HFFc6 (cell line): ENCODE data around the gene LAMC3. TPM values are rescaled to one million over a fixed set of nuclear protein-coding genes. Genes with fewer than 3 reads are reported as not detected.

Experiments used
- DNase-seq: peaks from one replicate; pipeline ENCODE4 v3.0.0-alpha.2; 2018
- H3K27ac Mint-ChIP-seq: 2 replicates; pipeline ENCODE4 v1.8.0; 2020; ENCODE audit warnings: mild to moderate bottlenecking, mixed read lengths
- H3K27me3 Mint-ChIP-seq: 2 replicates; pipeline ENCODE4 v1.8.0; 2021; ENCODE audit warnings: mild to moderate bottlenecking, moderate library complexity, mixed read lengths; ENCODE audit not compliant: insufficient read depth
- H3K36me3 Mint-ChIP-seq: 2 replicates; pipeline ENCODE4 v1.8.0; 2021; ENCODE audit warnings: low read depth, mixed read lengths
- H3K4me1 Mint-ChIP-seq: 2 replicates; pipeline ENCODE4 v1.8.0; 2020; ENCODE audit warnings: low read depth, mixed read lengths
- H3K4me3 Mint-ChIP-seq: 2 replicates; pipeline ENCODE4 v1.8.0; 2020; ENCODE audit warnings: mild to moderate bottlenecking, moderate library complexity, mixed read lengths
- H3K9me3 Mint-ChIP-seq: 2 replicates; pipeline ENCODE4 v1.8.0; 2020; ENCODE audit warnings: mild to moderate bottlenecking, mixed read lengths
- total RNA-seq, 6 experiments: library from RNA; stranded (reverse); fragmentation: NEBNext Ultra II Directional; extraction: Animal tissue kit (Norgen Biotek cat#: 25700); gene quantifications; 2 replicates in 1 of 6; 3 replicates in 5 of 6; pipeline ENCODE4 v1.2.3, GENCODE V29; 2021
- TF ChIP-seq, protein P1 (sequence below): fragments of 200-600 bp; sonication (generic); IDR thresholded peaks from 2 replicates; pipeline ENCODE4 v1.5.0; 2021; ENCODE audit warnings: antibody characterized with exemption, mild to moderate bottlenecking

LAMC3 gene
- total RNA-seq, 6 experiments from 2014 or later = not detected

GRCh38 chr9:131019388-131020239 is 10.6 kb downstream of the LAMC3 start:
- DNase-seq = no peak
- H3K36me3 Mint-ChIP-seq = no peaks in the 10 kb centered on the region
- H3K4me3 Mint-ChIP-seq = no peak overlapping the region
- no peak overlapping the region for H3K27ac Mint-ChIP-seq
- H3K27me3 Mint-ChIP-seq = peaks cover 38% of the 10 kb centered on the region
- TF ChIP-seq, protein P1, sequence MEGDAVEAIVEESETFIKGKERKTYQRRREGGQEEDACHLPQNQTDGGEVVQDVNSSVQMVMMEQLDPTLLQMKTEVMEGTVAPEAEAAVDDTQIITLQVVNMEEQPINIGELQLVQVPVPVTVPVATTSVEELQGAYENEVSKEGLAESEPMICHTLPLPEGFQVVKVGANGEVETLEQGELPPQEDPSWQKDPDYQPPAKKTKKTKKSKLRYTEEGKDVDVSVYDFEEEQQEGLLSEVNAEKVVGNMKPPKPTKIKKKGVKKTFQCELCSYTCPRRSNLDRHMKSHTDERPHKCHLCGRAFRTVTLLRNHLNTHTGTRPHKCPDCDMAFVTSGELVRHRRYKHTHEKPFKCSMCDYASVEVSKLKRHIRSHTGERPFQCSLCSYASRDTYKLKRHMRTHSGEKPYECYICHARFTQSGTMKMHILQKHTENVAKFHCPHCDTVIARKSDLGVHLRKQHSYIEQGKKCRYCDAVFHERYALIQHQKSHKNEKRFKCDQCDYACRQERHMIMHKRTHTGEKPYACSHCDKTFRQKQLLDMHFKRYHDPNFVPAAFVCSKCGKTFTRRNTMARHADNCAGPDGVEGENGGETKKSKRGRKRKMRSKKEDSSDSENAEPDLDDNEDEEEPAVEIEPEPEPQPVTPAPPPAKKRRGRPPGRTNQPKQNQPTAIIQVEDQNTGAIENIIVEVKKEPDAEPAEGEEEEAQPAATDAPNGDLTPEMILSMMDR = no peak
- H3K4me1 Mint-ChIP-seq = peaks cover 18% of the 10 kb centered on the region
- H3K9me3 Mint-ChIP-seq = peaks cover 5% of the 10 kb centered on the region

- H3K27ac Mint-ChIP-seq = no peak overlapping the region
- TF ChIP-seq, protein P1 = no peak
- H3K4me1 Mint-ChIP-seq = peaks cover 18% of the 10 kb centered on the region
- H3K27me3 Mint-ChIP-seq = peaks cover 42% of the 10 kb centered on the region
- no peak overlapping the region for H3K4me3 Mint-ChIP-seq
- peak; percentile 71 for DNase-seq
- no peaks in the 10 kb centered on the region for H3K36me3 Mint-ChIP-seq
- H3K9me3 Mint-ChIP-seq = peaks cover 5% of the 10 kb centered on the region
Observed at GRCh38 chr9:131020388-131020787, 11.4 kb downstream of the LAMC3 start.

- Mint-ChIP-seq H3K27ac (no peak overlapping the region), H3K4me3 (no peak overlapping the region), H3K27me3 (peaks cover 43% of the 10 kb centered on the region), H3K36me3 (no peaks in the 10 kb centered on the region), H3K4me1 (peaks cover 18% of the 10 kb centered on the region), H3K9me3 (peaks cover 5% of the 10 kb centered on the region)
- no peak for DNase-seq
- TF ChIP-seq, protein P1 = no peak
Observed at GRCh38 chr9:131020862-131021261, 11.9 kb downstream of the LAMC3 start.

DNA sequence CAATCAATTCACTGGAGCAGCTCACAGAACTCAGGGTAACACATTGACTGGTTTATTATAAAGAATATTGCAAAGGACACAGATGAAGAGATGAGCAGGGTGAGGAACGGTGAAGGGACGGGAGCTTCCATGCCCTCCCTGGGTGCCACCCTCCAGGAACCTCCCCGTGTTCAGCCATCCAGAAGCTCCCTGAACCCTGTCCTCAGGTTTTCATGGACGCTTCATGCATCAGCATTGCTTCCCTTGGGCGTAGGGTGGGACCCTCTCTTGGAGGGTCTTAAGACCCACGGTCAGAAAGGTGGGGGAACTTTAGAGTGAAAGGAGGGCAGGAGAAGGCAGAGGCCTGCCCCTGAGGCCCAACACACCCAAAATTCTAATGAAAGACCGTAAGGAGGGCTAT is 12.8 kb downstream of the LAMC3 start:
- Mint-ChIP-seq H3K27ac (no peak overlapping the region), H3K36me3 (no peaks in the 10 kb centered on the region), H3K27me3 (peaks cover 41% of the 10 kb centered on the region), H3K4me3 (no peak overlapping the region), H3K4me1 (peaks cover 16% of the 10 kb centered on the region), H3K9me3 (peaks cover 5% of the 10 kb centered on the region)
- DNase-seq = no peak
- TF ChIP-seq, protein P1 = no peak

DNA sequence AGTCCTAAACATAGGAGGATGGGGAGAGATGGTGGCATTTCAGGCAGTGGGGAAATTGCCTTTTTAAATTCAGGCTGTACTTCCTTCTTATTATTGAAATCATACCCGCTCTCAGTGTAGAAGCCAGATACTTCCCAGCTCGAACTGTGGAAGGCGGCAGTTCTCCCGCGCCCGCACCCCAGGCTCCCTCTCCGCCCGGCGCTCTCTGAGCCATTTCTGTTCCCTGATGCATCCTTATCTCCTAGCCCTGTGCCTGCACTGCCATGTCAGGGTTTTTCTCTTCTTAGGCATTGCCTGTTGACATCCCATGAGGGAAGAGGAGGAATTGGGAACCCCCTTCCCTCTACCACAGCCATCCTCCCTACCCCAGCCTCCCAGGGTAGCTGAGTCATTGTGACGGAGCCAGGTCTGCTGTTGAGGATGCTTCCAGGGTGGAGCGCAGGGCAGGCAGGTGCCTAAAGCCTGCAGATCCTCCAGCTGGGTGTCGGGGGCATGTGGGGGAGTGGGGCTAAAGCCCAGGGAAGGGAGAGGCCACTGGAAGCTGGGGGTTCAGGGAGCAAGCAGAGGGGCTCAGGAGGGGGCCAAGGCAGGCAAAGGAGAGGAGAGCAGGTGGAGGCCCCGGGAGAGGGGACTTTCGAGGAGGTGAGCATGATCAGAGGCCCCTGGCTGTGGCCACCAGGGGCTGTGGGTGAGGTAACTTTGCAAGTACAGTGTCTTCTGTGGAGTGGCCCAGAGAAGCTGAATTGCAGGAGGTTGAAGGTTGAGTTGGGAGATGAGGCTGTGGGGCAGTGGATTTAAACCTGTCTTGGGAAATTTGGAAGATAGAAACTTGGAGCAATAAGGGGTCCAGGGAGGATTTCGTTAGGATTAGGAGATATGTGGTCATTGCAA is 16.2 kb downstream of the LAMC3 start:
- Mint-ChIP-seq H3K4me3 (no peak overlapping the region), H3K9me3 (peaks cover 4% of the 10 kb centered on the region; the same call in 1 of the 2 replicates), H3K27me3 (peaks cover 32% of the 10 kb centered on the region), H3K36me3 (no peaks in the 10 kb centered on the region), H3K27ac (no peak overlapping the region), H3K4me1 (0 out of 2 replicates have a peak, but pooled peaks cover 11% of the 10 kb centered on the region)
- no peak for DNase-seq
- TF ChIP-seq, protein P1 = no peak
